Sigmoid colon (tissue), 3 donors: Measurements from ENCODE around the gene HIBCH.

Experiments used
- CTCF ChIP-seq, 4 experiments: fragments of 450-650 bp in 3 of 4; fragments of 200-600 bp in 1 of 4; IDR thresholded peaks; one replicate each; pipeline ENCODE4 v1.5.1; 2016 to 2019; ENCODE audit warnings: antibody characterized with exemption in 4 of 4, mild to moderate bottlenecking in 3 of 4, moderate library complexity in 2 of 4
- POLR2A ChIP-seq, 2 donors: fragments of 450-650 bp; IDR thresholded peaks; one replicate each; pipeline ENCODE4 v1.6.1; 2016; ENCODE audit warnings: antibody characterized with exemption in 2 of 2, mild to moderate bottlenecking in 2 of 2, moderate library complexity in 2 of 2

- TF ChIP-seq CTCF (IDR thresholded peaks at IDR 0.05) (no peak), POLR2A (IDR thresholded peaks at IDR 0.05) (no peak)
Measured at GRCh38 chr2:190270298-190270697, 49.3 kb downstream of the HIBCH start.
